Measurements from ENCODE around the gene MRPS30. TPM values are rescaled to one million over a fixed set of nuclear protein-coding genes. Genes with fewer than 3 reads are reported as not detected.
"Not testable (repeated sequence)": the region's sequence is repeated elsewhere in the genome, so short reads cannot be mapped to it uniquely, and the experiment has no call there.

The MRPS30 gene
- total RNA-seq, 2 experiments from 2014 or later, result 64.3 to 85.8 TPM

DNA sequence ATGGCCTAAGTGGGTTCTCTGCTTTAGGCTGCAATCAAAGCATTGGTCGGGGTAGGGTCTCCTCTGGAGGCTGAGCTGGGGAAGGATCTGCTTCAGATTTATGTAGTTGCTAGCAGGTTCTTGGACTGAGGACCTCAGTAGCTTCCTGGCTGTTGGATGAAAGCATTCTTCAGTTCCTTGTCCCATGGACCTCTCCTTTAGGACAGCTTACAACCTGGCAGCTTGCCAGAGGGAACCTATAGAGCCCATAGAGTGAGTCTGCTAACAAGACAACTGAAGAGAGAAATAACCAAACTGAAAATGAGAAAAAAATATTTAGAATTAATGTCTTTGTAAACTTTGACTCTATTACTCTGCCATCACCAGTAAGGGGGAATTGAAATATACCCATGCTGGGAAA lies 12.4 kb downstream of the MRPS30 start:
- Histone ChIP-seq H3K9me2 (ENCODE audit: insufficient read depth, low read length) (no peaks in the 10 kb centered on the region), H4K20me1 (ENCODE audit: insufficient read depth, low read length) (peaks cover 6% of the 10 kb centered on the region; the same call in 1 of the 2 replicates), H3K9me3 (ENCODE audit: low read length) (no peaks in the 10 kb centered on the region), H3K27ac (ENCODE audit: low read depth, low read length, poor library complexity, severe bottlenecking) (no peak overlapping the region), H3K36me3 (ENCODE audit: insufficient read depth, low read length) (peaks cover 84% of the 10 kb centered on the region), H3K4me2 (ENCODE audit: low read length) (no peak overlapping the region), H3K4me3 (ENCODE audit: low read depth, low read length, poor library complexity, severe bottlenecking) (no peak overlapping the region), H2AFZ (ENCODE audit: low read length) (no peak overlapping the region), H3K79me2 (ENCODE audit: insufficient read depth, low read depth, low read length) (peaks cover 31% of the 10 kb centered on the region), H3K4me1 (ENCODE audit: insufficient read depth, low read length, poor library complexity, severe bottlenecking) (no peaks in the 10 kb centered on the region)
- intact Hi-C loops (cut with micrococcal nuclease; ENCODE audit: unreplicated experiment), result no loop called here
- ChIA-PET POLR2A (interaction anchor here (0.5 to 0.9 kb wide), 3 partner anchors 24 to 1044 kb away, joined by 3 to 5 read pairs (median 4); no protein-coding TSS in a partner anchor), CTCF (ENCODE audit: unreplicated experiment) (no interaction called here)
- BruUV-seq (replicated peaks), result no TSS peak
- TF ChIP-seq EZH2phosphoT487 (IDR thresholded peaks at IDR 0.05; ENCODE audit: borderline replicate concordance, low read depth, low read length), result no peak
- no peak for TF ChIP-seq CTCF (conservative IDR thresholded peaks at IDR 0.05; ENCODE audit: low read length)
- DNase-seq (ENCODE audit: low spot score), result no peak

DNA sequence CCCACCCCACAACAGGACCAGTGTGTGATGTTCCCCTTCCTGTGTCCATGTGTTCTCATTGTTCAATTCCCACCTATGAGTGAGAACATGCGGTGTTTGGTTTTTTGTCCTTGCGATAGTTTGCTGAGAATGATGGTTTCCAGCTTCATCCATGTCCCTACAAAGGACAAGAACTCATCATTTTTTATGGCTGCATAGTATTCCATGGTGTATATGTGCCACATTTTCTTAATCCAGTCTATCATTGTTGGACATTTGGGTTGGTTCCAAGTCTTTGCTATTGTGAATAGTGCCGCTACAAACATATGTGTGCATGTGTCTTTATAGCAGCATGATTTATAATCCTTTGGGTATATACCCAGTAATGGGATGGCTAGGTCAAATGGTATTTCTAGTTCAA lies 15.9 kb downstream of the MRPS30 start:
- DNase-seq (ENCODE audit: low spot score); H3K27ac ChIP-seq (ENCODE audit: low read depth, low read length, poor library complexity, severe bottlenecking); H3K9me2 ChIP-seq (ENCODE audit: insufficient read depth, low read length); H3K4me2 ChIP-seq (ENCODE audit: low read length); CTCF ChIA-PET (ENCODE audit: unreplicated experiment); BruUV-seq (replicated peaks); H3K4me3 ChIP-seq (ENCODE audit: low read depth, low read length, poor library complexity, severe bottlenecking); H4K20me1 ChIP-seq (ENCODE audit: insufficient read depth, low read length); intact Hi-C loops (cut with micrococcal nuclease; ENCODE audit: unreplicated experiment); H2AFZ ChIP-seq (ENCODE audit: low read length); H3K79me2 ChIP-seq (ENCODE audit: insufficient read depth, low read depth, low read length); H3K4me1 ChIP-seq (ENCODE audit: insufficient read depth, low read length, poor library complexity, severe bottlenecking); POLR2A ChIA-PET; H3K9me3 ChIP-seq (ENCODE audit: low read length): not testable (repeated sequence)
- peaks cover 79% of the 10 kb centered on the region for H3K36me3 ChIP-seq (ENCODE audit: insufficient read depth, low read length)

- H3K27ac ChIP-seq (ENCODE audit: low read depth, low read length, poor library complexity, severe bottlenecking), result no peak overlapping the region
- ChIA-PET POLR2A (interaction anchor here (0.7 kb wide), 2 partner anchors 14 to 52 kb away, joined by 3 to 4 read pairs; no protein-coding TSS in a partner anchor), CTCF (ENCODE audit: unreplicated experiment) (no interaction called here)
- 0 out of 2 replicates have a peak, but pooled peaks cover 4% of the 10 kb centered on the region for H3K79me2 ChIP-seq (ENCODE audit: insufficient read depth, low read depth, low read length)
- no peak overlapping the region for H2AFZ ChIP-seq (ENCODE audit: low read length)
- no peak for DNase-seq (ENCODE audit: low spot score)
- H3K4me1 ChIP-seq (ENCODE audit: insufficient read depth, low read length, poor library complexity, severe bottlenecking), result no peaks in the 10 kb centered on the region
- H3K4me3 ChIP-seq (ENCODE audit: low read depth, low read length, poor library complexity, severe bottlenecking), result no peak overlapping the region
- TF ChIP-seq CTCF (conservative IDR thresholded peaks at IDR 0.05; ENCODE audit: low read length), result no peak
- no peak for TF ChIP-seq EZH2phosphoT487 (IDR thresholded peaks at IDR 0.05; ENCODE audit: borderline replicate concordance, low read depth, low read length)
- H3K9me3 ChIP-seq (ENCODE audit: low read length), result no peaks in the 10 kb centered on the region
- no peaks in the 10 kb centered on the region; the same call in 1 of the 2 replicates for H4K20me1 ChIP-seq (ENCODE audit: insufficient read depth, low read length)
- no TSS peak for BruUV-seq (replicated peaks)
- intact Hi-C loops (cut with micrococcal nuclease; ENCODE audit: unreplicated experiment), result no loop called here
- no peaks in the 10 kb centered on the region for H3K9me2 ChIP-seq (ENCODE audit: insufficient read depth, low read length)
- peaks cover 57% of the 10 kb centered on the region for H3K36me3 ChIP-seq (ENCODE audit: insufficient read depth, low read length)
- no peak overlapping the region for H3K4me2 ChIP-seq (ENCODE audit: low read length)
These were observed 18.9 kb downstream of the MRPS30 start for GRCh38 chr5:44827681-44828080.
